PC-9 (cell line): ENCODE measurements around the gene VSIG4.

Experiments used
- CTCF ChIP-seq: fragments of 200-600 bp; sonication (generic); conservative IDR thresholded peaks from 2 replicates; pipeline ENCODE4 v1.6.1; 2017; ENCODE audit warnings: mixed run types, antibody characterized with exemption, mild to moderate bottlenecking, moderate library complexity
- EZH2 ChIP-seq: fragments of 200-600 bp; sonication (generic); IDR thresholded peaks from 2 replicates; pipeline ENCODE4 v1.8.0; 2017; ENCODE audit warnings: antibody characterized with exemption, low read depth

- TF ChIP-seq CTCF (no peak), EZH2 (no peak)
Observed at GRCh38 chrX:66064261-66064660, 24.4 kb upstream of the VSIG4 start.
